PFSK-1 (cell line): ENCODE results near the gene RGL1.

ENCODE experiments used
- FOXP2 ChIP-seq: optimal IDR thresholded peaks from 2 replicates; pipeline ENCODE3; 2011; ENCODE audit warnings: borderline replicate concordance, control low read depth, inconsistent platforms; ENCODE audit not compliant: insufficient read depth; ENCODE audit errors: extremely low read length, extremely low read depth
- POLR2AphosphoS5 ChIP-seq: IDR thresholded peaks from 2 replicates; pipeline ENCODE4 v1.6.1; 2012; ENCODE audit warnings: low read depth, mild to moderate bottlenecking, control low read depth, low read length, moderate library complexity
- SIN3A ChIP-seq: IDR thresholded peaks from 2 replicates; pipeline ENCODE4 v1.6.1; 2012; ENCODE audit warnings: mild to moderate bottlenecking, low read length, moderate library complexity, borderline replicate concordance; ENCODE audit not compliant: insufficient read depth
- TAF1 ChIP-seq: IDR thresholded peaks from 2 replicates; pipeline ENCODE4 v1.6.1; 2012; ENCODE audit warnings: low read length, control low read depth, borderline replicate concordance; ENCODE audit not compliant: insufficient read depth
- TF ChIP-seq, protein P1 (sequence below), 2 experiments: IDR thresholded peaks; 2 replicates each; pipeline versions ENCODE4 v1.6.1 to v1.8.0; 2011 to 2012; ENCODE audit warnings: low read depth in 2 of 2, low read length in 2 of 2, control low read depth in 1 of 2, inconsistent platforms in 1 of 2, mild to moderate bottlenecking in 1 of 2, moderate library complexity in 1 of 2; ENCODE audit not compliant: insufficient read depth in 1 of 2

RGL1 gene

DNA sequence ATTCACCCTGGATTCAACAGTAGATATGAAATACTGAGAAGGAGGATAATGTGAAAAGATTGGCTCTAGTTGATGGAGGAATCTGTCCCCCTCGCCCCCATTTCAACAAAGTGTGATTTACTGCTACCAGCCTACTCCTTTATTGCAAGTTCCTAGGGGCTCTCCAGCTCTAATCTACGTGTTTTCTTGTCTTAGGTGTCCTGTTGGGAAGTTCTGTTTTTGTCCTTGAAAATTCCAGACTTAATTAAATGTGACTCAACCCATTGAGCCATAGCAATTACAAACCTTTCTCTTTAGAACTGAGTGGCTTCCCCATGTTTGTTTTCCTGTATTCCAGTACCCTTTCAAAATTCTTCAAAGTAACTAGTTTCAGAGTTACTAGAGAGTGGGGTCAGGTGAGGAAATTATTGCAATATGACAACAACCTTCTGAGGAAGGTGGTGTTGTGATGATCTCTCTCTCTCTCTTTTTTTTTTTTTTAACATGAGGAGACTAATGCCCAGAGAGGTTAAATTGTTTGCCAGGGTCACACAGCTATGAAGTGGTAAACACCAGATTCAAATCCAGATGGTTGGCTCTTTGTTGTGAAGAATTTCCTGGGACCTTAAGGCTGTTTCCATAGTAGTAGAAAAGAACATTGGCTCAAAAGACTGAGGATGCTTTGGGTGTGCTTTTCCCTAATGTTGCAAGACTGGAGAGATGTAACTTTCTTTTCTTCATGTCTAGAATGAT, 3.5 kb downstream of the RGL1 start:
- TF ChIP-seq SIN3A (no peak), POLR2AphosphoS5 (no peak), FOXP2 (no peak), TAF1 (no peak)
- TF ChIP-seq, protein P1, sequence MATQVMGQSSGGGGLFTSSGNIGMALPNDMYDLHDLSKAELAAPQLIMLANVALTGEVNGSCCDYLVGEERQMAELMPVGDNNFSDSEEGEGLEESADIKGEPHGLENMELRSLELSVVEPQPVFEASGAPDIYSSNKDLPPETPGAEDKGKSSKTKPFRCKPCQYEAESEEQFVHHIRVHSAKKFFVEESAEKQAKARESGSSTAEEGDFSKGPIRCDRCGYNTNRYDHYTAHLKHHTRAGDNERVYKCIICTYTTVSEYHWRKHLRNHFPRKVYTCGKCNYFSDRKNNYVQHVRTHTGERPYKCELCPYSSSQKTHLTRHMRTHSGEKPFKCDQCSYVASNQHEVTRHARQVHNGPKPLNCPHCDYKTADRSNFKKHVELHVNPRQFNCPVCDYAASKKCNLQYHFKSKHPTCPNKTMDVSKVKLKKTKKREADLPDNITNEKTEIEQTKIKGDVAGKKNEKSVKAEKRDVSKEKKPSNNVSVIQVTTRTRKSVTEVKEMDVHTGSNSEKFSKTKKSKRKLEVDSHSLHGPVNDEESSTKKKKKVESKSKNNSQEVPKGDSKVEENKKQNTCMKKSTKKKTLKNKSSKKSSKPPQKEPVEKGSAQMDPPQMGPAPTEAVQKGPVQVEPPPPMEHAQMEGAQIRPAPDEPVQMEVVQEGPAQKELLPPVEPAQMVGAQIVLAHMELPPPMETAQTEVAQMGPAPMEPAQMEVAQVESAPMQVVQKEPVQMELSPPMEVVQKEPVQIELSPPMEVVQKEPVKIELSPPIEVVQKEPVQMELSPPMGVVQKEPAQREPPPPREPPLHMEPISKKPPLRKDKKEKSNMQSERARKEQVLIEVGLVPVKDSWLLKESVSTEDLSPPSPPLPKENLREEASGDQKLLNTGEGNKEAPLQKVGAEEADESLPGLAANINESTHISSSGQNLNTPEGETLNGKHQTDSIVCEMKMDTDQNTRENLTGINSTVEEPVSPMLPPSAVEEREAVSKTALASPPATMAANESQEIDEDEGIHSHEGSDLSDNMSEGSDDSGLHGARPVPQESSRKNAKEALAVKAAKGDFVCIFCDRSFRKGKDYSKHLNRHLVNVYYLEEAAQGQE (IDR thresholded peaks at IDR 0.05; ENCODE audit: insufficient read depth in 1 of 2, low read depth in 2 of 2, low read length in 2 of 2) = no peak

DNA sequence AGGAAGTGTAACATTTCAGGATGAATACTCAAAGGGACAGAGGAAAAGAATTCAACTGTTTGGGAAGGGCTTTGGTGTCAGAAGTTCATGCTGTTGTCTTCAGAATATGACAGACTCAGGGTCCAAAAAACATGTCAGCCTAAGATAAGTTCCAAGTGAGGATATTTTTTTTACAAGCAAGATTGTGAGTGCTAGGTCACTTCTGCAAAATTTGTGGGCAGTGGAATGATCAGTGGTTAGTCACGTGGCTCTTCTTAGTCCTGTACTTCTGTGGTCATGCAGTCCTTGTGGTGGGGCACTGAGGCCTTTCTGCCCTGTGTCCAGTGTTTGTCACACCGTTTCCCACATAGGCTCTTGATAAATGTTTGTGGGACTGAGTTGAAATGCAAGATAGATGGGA, 5.2 kb downstream of the RGL1 start:
- no peak for TF ChIP-seq SIN3A
- no peak for TF ChIP-seq FOXP2

DNA sequence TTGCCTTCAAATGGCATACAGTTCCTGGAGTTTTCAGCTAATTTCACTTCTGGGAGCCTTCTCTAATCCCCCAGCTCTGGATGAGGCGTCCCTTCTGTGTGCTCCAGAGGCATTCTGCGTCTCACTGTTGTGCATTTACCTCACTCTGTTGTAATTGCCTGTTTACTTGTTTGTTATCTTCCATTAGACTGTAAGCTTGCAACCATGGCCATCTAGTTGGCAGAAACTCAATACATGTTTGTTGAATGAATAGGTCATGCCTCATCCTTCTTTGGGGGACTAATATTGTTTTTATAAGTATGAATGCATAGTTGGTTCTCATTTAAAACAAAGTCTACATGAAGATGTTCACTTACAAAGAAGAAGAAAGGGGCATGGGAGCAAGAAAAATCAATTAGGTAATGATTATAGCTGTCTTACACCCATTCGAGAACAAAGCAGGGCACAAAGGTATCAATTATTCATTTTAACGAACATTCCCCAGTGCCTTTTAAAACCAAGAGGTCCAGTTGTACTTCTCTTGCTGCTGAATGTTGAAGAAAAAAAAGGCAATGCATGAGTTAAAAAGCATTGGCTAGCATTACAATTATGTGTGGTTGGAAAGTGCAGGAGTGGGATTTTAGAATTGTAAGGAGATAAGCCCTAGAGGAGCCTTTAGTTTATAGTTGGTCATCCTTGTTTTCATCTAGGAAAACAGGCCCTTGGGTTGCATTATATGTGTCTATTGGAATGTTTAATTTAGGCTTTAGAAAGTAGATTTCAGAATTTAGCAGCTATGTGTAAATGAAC, 6.0 kb downstream of the RGL1 start:
- TF ChIP-seq TAF1 = no peak
- TF ChIP-seq, protein P1 (IDR thresholded peaks at IDR 0.05; ENCODE audit: insufficient read depth in 1 of 2, low read depth in 2 of 2, low read length in 2 of 2) = no peak
- no peak for TF ChIP-seq SIN3A
- TF ChIP-seq FOXP2 = no peak
- TF ChIP-seq POLR2AphosphoS5 = no peak

DNA sequence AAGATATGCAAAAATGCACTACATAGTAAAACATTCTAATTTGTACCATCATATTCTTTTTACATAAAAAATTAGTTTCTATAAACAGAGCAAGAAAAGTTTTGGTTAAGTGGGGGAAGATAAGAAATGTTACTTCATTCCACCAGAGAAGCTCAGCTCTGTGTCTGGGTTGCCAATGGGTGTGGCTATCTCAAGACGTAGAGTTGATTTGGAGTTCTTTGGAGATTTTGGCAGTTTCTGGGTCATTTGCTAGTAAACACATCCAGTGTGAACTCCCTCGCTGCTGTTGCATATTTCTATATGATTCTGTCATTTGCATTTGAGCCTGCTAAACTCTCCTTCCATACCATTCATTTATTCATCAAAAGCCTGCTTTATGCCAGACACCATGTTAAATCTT, 7.2 kb downstream of the RGL1 start:
- TF ChIP-seq FOXP2 = no peak
- TF ChIP-seq, protein P1 (IDR thresholded peaks at IDR 0.05; ENCODE audit: insufficient read depth in 1 of 2, low read depth in 2 of 2, low read length in 2 of 2) = no peak

DNA sequence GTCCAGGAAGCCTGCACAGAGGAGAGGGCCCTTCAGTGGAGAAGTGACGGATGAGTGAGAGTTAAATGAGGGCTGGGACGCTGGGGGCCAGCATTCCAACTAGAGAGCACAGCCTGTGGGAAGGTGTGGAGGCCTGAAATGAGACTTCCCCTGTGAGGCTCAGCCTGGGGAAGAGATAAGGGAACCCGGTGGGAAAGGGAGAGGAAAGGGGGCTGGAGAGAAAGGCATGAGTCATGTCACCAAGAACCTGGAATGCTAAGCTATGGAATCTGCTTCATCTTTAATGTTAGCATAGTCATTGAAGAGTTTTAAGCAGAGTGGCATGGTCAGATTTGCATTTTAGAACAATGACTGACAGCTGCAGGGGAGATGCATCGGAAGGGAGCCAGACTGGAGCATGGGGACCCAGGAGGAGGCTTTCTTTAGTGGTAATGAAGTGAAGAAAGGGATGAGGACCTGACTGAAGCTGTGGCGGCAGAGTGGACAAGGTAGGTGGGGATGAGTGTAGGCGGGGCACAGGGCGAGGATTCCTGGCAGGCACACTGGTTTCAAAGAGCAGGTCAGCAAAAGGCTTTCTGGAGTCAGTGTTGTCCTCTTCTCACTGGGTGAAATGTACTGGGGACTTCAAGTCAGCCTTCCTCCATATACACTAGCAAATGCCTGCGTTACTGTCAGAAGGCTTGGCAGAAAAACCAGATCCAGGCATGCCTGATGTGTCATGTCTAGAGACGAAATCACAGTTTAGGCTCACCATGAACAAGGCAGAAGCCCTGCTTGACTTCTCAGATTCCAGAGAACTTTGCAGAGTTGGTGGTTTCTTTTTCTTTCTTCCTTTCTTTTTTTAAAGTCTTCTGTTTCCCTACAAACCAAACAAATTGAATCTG, 8.0 kb downstream of the RGL1 start:
- TF ChIP-seq TAF1 = no peak
- no peak for TF ChIP-seq POLR2AphosphoS5
- no peak for TF ChIP-seq FOXP2
- TF ChIP-seq, protein P1 (IDR thresholded peaks at IDR 0.05; ENCODE audit: insufficient read depth in 1 of 2, low read depth in 2 of 2, low read length in 2 of 2) = no peak
- TF ChIP-seq SIN3A = no peak; the same call in 1 of the 2 replicates
